ENCODE results near the gene APBA2. TPM values are rescaled to one million over a fixed set of nuclear protein-coding genes. Genes with fewer than 3 reads are reported as not detected.

The APBA2 gene
- total RNA-seq, 1 donor from 2014 or later, result 33.1 TPM

DNA sequence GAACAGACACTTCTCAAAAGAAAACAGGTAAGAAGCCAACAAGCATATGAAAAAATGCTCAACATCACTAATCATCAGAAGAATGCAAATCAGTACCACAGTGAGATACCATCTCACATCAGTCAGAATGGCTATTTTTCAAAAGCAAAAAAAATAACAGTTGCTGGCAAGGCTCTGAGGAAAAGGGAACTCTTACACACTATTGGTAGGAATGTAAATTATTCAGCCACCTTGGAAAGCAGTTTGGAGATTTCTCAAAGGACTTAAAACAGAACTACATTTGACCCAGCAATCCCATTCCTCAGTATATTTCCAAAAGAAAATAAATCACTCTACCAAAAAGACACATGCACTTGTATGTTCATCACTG is 95.6 kb downstream of the APBA2 start:
- DNase-seq (ENCODE audit: low spot score in 2 of 2, unreplicated experiment in 2 of 2), result no peak
- H3K36me3 Mint-ChIP-seq, result peaks cover 4% of the 10 kb centered on the region

DNA sequence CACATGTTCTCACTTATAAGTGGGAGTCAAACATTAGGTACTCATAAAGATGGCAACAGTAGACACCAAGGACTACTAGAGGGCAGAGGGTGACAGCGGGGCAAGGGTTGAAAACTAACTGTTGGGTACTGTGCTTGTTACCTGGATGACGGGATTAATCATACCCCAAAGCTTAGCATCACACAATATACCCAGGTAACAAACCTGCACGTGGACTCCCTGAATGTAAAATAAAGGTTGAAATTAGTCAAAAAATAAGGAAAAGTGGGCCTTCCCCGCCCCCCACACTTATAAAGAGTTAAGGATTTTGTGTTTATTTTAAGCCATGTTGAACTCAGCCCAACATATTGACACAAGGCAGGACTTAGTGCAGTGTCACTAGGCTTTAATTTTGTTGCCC is 96.1 kb downstream of the APBA2 start:
- H3K4me1 Mint-ChIP-seq, result peaks cover 20% of the 10 kb centered on the region
- H3K36me3 Mint-ChIP-seq, result peaks cover 4% of the 10 kb centered on the region
- TF ChIP-seq, protein P1, sequence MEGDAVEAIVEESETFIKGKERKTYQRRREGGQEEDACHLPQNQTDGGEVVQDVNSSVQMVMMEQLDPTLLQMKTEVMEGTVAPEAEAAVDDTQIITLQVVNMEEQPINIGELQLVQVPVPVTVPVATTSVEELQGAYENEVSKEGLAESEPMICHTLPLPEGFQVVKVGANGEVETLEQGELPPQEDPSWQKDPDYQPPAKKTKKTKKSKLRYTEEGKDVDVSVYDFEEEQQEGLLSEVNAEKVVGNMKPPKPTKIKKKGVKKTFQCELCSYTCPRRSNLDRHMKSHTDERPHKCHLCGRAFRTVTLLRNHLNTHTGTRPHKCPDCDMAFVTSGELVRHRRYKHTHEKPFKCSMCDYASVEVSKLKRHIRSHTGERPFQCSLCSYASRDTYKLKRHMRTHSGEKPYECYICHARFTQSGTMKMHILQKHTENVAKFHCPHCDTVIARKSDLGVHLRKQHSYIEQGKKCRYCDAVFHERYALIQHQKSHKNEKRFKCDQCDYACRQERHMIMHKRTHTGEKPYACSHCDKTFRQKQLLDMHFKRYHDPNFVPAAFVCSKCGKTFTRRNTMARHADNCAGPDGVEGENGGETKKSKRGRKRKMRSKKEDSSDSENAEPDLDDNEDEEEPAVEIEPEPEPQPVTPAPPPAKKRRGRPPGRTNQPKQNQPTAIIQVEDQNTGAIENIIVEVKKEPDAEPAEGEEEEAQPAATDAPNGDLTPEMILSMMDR (IDR thresholded peaks at IDR 0.05; ENCODE audit: unreplicated experiment), result no peak
- no peak overlapping the region for H3K4me3 Mint-ChIP-seq
- H3K27ac Mint-ChIP-seq, result no peak overlapping the region
- H3K9me3 Mint-ChIP-seq, result peaks cover 20% of the 10 kb centered on the region
- no peaks in the 10 kb centered on the region for H3K27me3 Mint-ChIP-seq (ENCODE audit: low read depth)
- no peak for DNase-seq (ENCODE audit: low spot score in 2 of 2, unreplicated experiment in 2 of 2)

More for the DNA sequence above, 95.6 kb downstream of the APBA2 start:
- Mint-ChIP-seq H3K27me3 (ENCODE audit: low read depth) (no peaks in the 10 kb centered on the region), H3K4me1 (peaks cover 20% of the 10 kb centered on the region), H3K27ac (no peak overlapping the region), H3K4me3 (no peak overlapping the region), H3K9me3 (peaks cover 20% of the 10 kb centered on the region)
- TF ChIP-seq, protein P1 (IDR thresholded peaks at IDR 0.05; ENCODE audit: unreplicated experiment), result no peak

DNA sequence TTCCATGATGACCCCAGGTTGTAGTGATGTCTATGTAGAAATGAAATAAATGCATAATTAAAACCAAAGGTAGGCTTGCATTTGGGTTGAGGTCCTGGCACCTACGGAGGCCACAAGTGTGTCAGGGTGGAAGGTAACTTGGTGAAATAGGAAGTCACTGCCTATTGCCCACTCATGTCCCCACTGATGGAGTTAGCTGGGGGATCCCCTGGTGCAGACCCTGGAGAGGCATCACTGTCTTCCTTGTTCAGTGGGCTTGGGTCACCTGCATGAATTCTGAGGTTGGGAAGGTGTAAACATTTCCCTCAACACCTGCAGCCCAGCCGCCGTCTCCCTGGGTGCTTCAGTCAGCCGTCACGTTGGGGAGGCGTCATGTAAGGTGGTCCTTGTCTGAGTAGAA is 97.1 kb downstream of the APBA2 start:
- Mint-ChIP-seq H3K4me1 (peaks cover 20% of the 10 kb centered on the region), H3K27ac (no peak overlapping the region), H3K27me3 (ENCODE audit: low read depth) (no peaks in the 10 kb centered on the region), H3K9me3 (peaks cover 26% of the 10 kb centered on the region), H3K4me3 (no peak overlapping the region), H3K36me3 (peaks cover 4% of the 10 kb centered on the region)
- TF ChIP-seq, protein P1 (IDR thresholded peaks at IDR 0.05; ENCODE audit: unreplicated experiment), result no peak
- no peak for DNase-seq (ENCODE audit: low spot score in 2 of 2, unreplicated experiment in 2 of 2)

DNA sequence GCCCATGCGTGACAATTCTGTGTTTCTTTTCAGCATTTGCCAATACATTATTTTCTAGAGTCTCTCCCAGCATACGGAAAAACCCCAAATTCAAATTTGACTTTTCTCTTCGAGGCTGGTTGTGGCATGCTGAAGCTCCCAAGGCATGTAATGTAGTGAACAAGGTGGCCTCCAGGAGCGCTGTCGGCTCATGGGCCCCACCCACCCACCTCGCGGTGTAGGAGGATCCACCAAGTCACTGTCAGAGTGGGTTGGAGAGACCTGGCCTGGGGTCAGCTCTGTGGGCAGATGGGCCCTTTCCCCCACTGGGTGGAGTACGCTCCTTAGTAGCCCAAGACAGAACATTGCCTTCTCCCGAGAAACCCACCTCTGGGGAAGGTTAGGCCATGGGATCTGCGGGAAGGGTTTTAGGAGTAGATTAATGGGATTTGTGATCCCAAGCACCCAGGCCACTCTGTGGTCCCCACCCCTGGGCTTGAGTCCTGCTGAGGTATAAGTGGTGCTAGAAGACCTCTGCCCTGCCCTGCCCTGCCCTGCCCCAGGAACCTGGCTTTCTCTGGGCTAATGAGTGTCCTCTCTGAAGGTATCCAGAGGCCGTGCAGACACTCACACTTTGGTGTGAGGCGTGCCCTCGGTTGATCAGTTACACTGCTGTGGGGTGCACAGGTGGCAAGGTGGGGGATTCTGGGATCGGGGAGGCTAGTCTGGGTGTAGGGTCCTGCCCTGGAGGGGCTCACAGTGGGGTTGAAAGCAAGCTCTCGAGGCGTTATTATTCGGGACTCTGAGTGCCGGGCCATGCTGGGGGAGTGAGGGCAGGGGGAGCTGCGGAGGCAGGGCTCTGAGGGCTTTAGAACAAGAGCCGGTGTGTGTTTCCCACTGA is 97.9 kb downstream of the APBA2 start:
- peaks cover 4% of the 10 kb centered on the region for H3K36me3 Mint-ChIP-seq
- TF ChIP-seq, protein P1 (IDR thresholded peaks at IDR 0.05; ENCODE audit: unreplicated experiment), result no peak
- H3K4me3 Mint-ChIP-seq, result no peak overlapping the region
- H3K27me3 Mint-ChIP-seq (ENCODE audit: low read depth), result no peaks in the 10 kb centered on the region
- no peak overlapping the region for H3K27ac Mint-ChIP-seq
- H3K4me1 Mint-ChIP-seq, result peaks cover 20% of the 10 kb centered on the region
- H3K9me3 Mint-ChIP-seq, result peaks cover 26% of the 10 kb centered on the region
- no peak for DNase-seq (ENCODE audit: low spot score in 2 of 2, unreplicated experiment in 2 of 2)

DNA sequence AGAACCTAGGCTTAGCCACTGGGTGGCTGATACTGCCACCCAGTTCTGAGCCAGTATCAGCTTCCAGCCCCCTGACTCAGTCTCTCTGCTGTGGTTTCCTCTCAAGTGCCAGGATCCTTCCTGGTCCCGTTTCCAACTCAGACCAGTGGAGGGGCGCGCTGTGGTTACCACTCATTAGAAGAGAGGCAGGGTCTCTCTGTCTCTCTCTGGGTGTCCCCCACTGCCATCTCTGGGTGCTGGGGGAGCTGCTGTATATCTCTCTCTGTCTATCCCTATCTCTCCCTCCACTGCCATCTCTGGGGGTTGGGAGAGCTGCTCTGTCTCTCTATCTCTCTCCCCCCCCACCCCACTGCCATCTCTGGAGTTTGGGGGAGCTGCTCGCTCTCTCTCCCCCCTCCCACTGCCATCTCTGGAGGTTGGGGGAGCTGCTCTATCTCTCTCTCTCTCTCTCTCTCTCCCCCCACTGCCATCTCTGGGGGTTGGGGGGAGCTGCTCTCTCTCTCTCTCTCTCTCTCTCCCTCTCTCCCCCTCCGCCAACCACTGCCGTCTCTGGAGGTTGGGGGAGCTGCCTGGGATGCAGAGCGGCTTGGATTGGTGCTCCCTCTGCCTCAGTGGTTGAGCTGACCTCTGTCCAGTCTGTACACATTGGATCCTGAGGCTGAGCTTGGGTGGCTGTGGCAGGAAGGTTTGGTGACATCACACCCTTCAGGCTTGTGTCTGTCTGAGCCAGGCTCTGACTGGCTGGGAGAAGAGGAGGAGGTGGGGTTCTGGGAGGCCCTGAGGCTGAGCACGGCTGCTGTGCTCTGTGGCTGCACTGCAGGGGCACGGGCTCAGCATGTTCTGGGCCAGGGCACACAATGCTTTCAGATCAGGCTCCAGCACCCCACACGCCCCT is 98.9 kb downstream of the APBA2 start:
- TF ChIP-seq, protein P1 (IDR thresholded peaks at IDR 0.05; ENCODE audit: unreplicated experiment), result no peak
- peaks cover 15% of the 10 kb centered on the region for H3K4me1 Mint-ChIP-seq
- no peak overlapping the region for H3K4me3 Mint-ChIP-seq
- peaks cover 4% of the 10 kb centered on the region for H3K36me3 Mint-ChIP-seq
- H3K9me3 Mint-ChIP-seq, result peaks cover 26% of the 10 kb centered on the region
- peak overlapping the region; percentile 13 for H3K27ac Mint-ChIP-seq
- no peak for DNase-seq (ENCODE audit: low spot score in 2 of 2, unreplicated experiment in 2 of 2)
- no peaks in the 10 kb centered on the region for H3K27me3 Mint-ChIP-seq (ENCODE audit: low read depth)
